ENCODE measurements around the gene CDIP1.

Gene CDIP1

GRCh38 chr16:4522051-4522581, 16.5 kb downstream of the CDIP1 start:
- H2AFZ ChIP-seq (ENCODE audit: low read length), result no peak overlapping the region
- H3K79me2 ChIP-seq (ENCODE audit: insufficient read depth, low read length), result no peaks in the 10 kb centered on the region
- H3K4me3 ChIP-seq (ENCODE audit: low read depth, low read length, poor library complexity, severe bottlenecking), result no peak overlapping the region
- H3K27ac ChIP-seq (ENCODE audit: low read depth, low read length, poor library complexity, severe bottlenecking), result no peak overlapping the region
- H3K4me2 ChIP-seq (ENCODE audit: low read length), result no peak overlapping the region
- no peaks in the 10 kb centered on the region for H3K27me3 ChIP-seq (ENCODE audit: insufficient read depth, low read length)
- no peaks in the 10 kb centered on the region for H3K9me2 ChIP-seq (ENCODE audit: low read depth, low read length)
- no peaks in the 10 kb centered on the region for H3F3A ChIP-seq (ENCODE audit: insufficient read depth, low read length)
- TF ChIP-seq EZH2 (IDR thresholded peaks at IDR 0.05; ENCODE audit: borderline replicate concordance, low read length), result no peak
- TF ChIP-seq CTCF (IDR thresholded peaks at IDR 0.05; ENCODE audit: low read length), result no peak
- H3K9me3 ChIP-seq (ENCODE audit: low read length), result no peaks in the 10 kb centered on the region
- no peak overlapping the region for H3K9ac ChIP-seq (ENCODE audit: low read length)
- H3K4me1 ChIP-seq (ENCODE audit: insufficient read depth, low read length, severe bottlenecking), result peaks cover 6% of the 10 kb centered on the region
- H4K20me1 ChIP-seq (ENCODE audit: insufficient read depth, low read length), result no peaks in the 10 kb centered on the region
- H3K36me3 ChIP-seq (ENCODE audit: insufficient read depth, low read length), result no peaks in the 10 kb centered on the region

- H3K36me3 ChIP-seq (ENCODE audit: insufficient read depth, low read length), result no peaks in the 10 kb centered on the region
- no peaks in the 10 kb centered on the region for H3K4me1 ChIP-seq (ENCODE audit: insufficient read depth, low read length, severe bottlenecking)
- no peak overlapping the region for H3K9ac ChIP-seq (ENCODE audit: low read length)
- no peak overlapping the region for H3K27ac ChIP-seq (ENCODE audit: low read depth, low read length, poor library complexity, severe bottlenecking)
- H3K4me2 ChIP-seq (ENCODE audit: low read length), result no peak overlapping the region
- H3K79me2 ChIP-seq (ENCODE audit: insufficient read depth, low read length), result no peaks in the 10 kb centered on the region
- H3K27me3 ChIP-seq (ENCODE audit: insufficient read depth, low read length), result no peaks in the 10 kb centered on the region
- H3K9me2 ChIP-seq (ENCODE audit: low read depth, low read length), result no peaks in the 10 kb centered on the region
- no peak overlapping the region for H3K4me3 ChIP-seq (ENCODE audit: low read depth, low read length, poor library complexity, severe bottlenecking)
- no peaks in the 10 kb centered on the region for H4K20me1 ChIP-seq (ENCODE audit: insufficient read depth, low read length)
- H2AFZ ChIP-seq (ENCODE audit: low read length), result no peak overlapping the region
- H3K9me3 ChIP-seq (ENCODE audit: low read length), result no peaks in the 10 kb centered on the region
- TF ChIP-seq CTCF (IDR thresholded peaks at IDR 0.05; ENCODE audit: low read length), result no peak
- no peak for TF ChIP-seq EZH2 (IDR thresholded peaks at IDR 0.05; ENCODE audit: borderline replicate concordance, low read length)
- H3F3A ChIP-seq (ENCODE audit: insufficient read depth, low read length), result no peaks in the 10 kb centered on the region
Observed at GRCh38 chr16:4520913-4521312, 17.7 kb downstream of the CDIP1 start.

- no peaks in the 10 kb centered on the region for H3F3A ChIP-seq (ENCODE audit: insufficient read depth, low read length)
- H3K4me2 ChIP-seq (ENCODE audit: low read length), result no peak overlapping the region
- H3K36me3 ChIP-seq (ENCODE audit: insufficient read depth, low read length), result no peaks in the 10 kb centered on the region
- TF ChIP-seq EZH2 (IDR thresholded peaks at IDR 0.05; ENCODE audit: borderline replicate concordance, low read length), result no peak
- H3K4me3 ChIP-seq (ENCODE audit: low read depth, low read length, poor library complexity, severe bottlenecking), result no peak overlapping the region
- H4K20me1 ChIP-seq (ENCODE audit: insufficient read depth, low read length), result no peaks in the 10 kb centered on the region
- H3K27me3 ChIP-seq (ENCODE audit: insufficient read depth, low read length), result no peaks in the 10 kb centered on the region
- H3K9ac ChIP-seq (ENCODE audit: low read length), result no peak overlapping the region
- no peak overlapping the region for H2AFZ ChIP-seq (ENCODE audit: low read length)
- H3K9me3 ChIP-seq (ENCODE audit: low read length), result no peaks in the 10 kb centered on the region
- H3K27ac ChIP-seq (ENCODE audit: low read depth, low read length, poor library complexity, severe bottlenecking), result no peak overlapping the region
- no peaks in the 10 kb centered on the region for H3K9me2 ChIP-seq (ENCODE audit: low read depth, low read length)
- no peaks in the 10 kb centered on the region for H3K4me1 ChIP-seq (ENCODE audit: insufficient read depth, low read length, severe bottlenecking)
- no peaks in the 10 kb centered on the region for H3K79me2 ChIP-seq (ENCODE audit: insufficient read depth, low read length)
Observed at GRCh38 chr16:4519274-4520058, 19.1 kb downstream of the CDIP1 start.

Data from OCI-LY1 (cell line).